Epithelial cell of esophagus (primary cell): ENCODE data around the gene KRT71.
"Not testable (repeated sequence)": the region's sequence is repeated elsewhere in the genome, so short reads cannot be mapped to it uniquely, and the experiment has no call there.

ENCODE experiments used
- DNase-seq: peaks from one replicate; pipeline ENCODE4 v3.0.0; 2010; ENCODE audit warnings: low read depth
- H3K4me3 ChIP-seq: 2 replicates; pipeline ENCODE4 v1.5.1; 2011; ENCODE audit warnings: mild to moderate bottlenecking, low read length, control low read depth
- TF ChIP-seq, protein P1 (sequence below): IDR thresholded peaks from 2 replicates; pipeline ENCODE4 v1.5.1; 2011; ENCODE audit warnings: low read depth, mild to moderate bottlenecking, low read length, control low read depth, inconsistent platforms; ENCODE audit not compliant: insufficient read depth; ENCODE audit errors: missing control alignments

KRT71 gene

DNA sequence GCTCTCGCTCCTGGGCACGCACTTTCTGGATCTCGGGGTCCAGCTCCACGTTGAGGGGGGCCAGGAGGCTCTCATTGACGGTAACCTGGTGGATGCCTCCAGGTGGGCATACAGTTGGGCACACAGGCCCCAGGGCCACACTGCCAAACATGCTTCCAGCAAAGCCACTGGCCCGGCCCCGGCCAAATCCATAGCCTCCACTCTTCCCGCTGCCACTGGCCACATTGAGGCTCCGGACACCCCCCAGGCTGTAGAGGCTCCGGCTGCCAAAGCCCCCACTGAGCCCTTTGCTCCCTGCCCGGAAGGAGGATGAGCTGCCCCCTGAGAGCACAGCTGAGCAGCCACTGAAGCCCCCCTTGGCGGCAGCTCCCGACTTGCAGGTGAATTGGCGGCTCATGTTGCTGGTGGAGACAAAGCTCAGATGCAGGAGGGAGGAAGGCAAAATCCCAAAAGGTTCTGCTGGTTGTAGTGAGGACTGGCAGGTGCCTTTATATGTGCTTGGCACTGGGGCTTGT, at the start of gene KRT71:
Gene KRT71 (minus strand): TSS at position 465 of the 515 bp plus-strand sequence. CDS start 68 bp downstream, at position 397.
- DNase-seq = no peak
- no peak within 1 kb of the TSS for H3K4me3 ChIP-seq
- TF ChIP-seq, protein P1, sequence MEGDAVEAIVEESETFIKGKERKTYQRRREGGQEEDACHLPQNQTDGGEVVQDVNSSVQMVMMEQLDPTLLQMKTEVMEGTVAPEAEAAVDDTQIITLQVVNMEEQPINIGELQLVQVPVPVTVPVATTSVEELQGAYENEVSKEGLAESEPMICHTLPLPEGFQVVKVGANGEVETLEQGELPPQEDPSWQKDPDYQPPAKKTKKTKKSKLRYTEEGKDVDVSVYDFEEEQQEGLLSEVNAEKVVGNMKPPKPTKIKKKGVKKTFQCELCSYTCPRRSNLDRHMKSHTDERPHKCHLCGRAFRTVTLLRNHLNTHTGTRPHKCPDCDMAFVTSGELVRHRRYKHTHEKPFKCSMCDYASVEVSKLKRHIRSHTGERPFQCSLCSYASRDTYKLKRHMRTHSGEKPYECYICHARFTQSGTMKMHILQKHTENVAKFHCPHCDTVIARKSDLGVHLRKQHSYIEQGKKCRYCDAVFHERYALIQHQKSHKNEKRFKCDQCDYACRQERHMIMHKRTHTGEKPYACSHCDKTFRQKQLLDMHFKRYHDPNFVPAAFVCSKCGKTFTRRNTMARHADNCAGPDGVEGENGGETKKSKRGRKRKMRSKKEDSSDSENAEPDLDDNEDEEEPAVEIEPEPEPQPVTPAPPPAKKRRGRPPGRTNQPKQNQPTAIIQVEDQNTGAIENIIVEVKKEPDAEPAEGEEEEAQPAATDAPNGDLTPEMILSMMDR = no peak

DNA sequence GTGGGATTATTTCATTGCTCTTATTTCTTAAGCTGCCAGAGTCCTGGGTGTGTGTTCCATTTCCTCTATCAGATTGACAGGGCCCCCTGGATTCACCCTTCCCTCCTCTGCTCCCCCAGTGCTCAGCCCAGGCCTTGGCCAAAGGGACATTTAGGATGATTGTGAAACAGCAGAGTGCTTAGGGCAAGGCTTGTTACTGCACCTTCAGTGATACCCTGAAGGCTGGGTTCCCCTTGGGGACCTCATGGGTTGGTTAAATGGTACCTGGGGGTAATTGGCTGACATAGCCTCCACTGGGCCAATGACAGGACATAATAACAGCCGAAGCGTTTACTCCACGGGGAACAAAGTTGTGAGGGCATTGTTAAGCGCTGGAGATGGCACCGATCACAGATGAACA, 49.6 kb upstream of the KRT71 start:
- TF ChIP-seq, protein P1 = no peak
- H3K4me3 ChIP-seq = no peak overlapping the region
- DNase-seq = no peak

DNA sequence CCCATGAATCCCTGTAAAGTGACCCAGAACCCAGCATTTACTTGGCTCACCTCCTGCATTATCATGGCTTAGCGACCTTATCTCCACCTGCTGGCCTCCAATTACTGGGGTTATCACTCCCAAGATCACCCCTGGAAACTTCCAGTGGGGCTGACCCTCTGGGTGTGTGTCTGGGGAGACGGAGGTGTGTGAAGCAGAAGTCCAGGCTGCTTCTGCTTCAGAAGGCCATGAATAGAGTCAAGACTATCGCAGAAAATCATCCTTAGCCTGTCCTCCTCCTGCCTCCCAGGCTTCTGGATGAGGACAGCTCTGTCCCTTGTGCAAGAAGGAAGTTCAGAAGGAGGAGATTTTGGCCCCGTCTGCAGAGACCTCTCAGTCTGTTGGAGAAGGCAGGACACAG, 48.7 kb upstream of the KRT71 start:
- no peak for DNase-seq
- H3K4me3 ChIP-seq = no peak overlapping the region
- TF ChIP-seq, protein P1 = no peak

DNA sequence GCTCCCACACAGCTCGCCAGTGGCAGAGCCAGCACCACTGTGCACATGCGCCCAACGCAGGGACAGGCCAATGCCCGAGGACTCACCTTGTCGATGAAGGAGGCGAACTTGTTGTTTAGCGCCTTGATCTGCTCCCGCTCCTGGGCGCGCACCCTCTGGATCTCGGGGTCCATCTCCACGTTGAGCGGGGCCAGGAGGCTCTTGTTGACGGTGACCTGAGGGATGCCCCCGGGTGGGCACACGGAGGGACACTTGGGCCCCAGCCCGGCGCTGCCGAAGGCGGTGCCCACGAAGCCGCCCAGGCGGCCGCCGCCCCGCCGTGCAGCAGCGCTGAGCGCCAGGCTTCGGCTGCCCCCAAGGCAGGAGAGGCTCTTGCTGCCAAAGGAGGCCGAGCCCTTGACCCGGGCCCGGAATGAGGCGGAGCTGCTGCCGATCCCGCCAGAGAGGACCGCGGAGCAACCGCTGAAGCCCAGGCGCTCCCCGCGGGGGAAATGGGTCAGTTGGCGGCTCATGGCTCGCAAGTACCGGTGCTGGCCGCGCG, 48.1 kb upstream of the KRT71 start, which contains the start of gene KRT72:
Gene KRT72 (minus strand): TSS at position 523 of the 541 bp plus-strand sequence. CDS start 11 bp downstream, at position 512.
- TF ChIP-seq, protein P1 = no peak
- no peak within 1 kb of the TSS for H3K4me3 ChIP-seq
- DNase-seq = no peak

DNA sequence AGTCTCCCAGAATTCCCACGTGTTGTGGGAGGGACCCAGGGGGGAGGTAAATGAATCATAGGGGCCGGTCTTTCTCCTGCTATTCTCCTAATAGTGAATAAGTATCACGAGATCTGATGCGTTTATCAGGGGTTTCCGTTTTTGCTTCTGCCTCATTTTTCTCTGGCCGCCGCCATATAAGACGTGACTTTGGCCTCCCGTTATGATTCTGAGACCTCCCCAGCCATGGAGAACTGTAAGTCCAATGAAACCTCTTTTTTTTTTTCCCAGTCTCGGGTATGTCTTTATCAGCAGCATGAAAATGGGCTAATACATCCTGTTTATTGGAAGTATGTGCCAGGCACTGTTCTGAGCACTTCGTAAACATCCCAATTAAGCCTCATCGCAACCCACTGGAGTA, 47.5 kb upstream of the KRT71 start:
- DNase-seq = no peak
- H3K4me3 ChIP-seq = no peak overlapping the region
- TF ChIP-seq, protein P1 = no peak

DNA sequence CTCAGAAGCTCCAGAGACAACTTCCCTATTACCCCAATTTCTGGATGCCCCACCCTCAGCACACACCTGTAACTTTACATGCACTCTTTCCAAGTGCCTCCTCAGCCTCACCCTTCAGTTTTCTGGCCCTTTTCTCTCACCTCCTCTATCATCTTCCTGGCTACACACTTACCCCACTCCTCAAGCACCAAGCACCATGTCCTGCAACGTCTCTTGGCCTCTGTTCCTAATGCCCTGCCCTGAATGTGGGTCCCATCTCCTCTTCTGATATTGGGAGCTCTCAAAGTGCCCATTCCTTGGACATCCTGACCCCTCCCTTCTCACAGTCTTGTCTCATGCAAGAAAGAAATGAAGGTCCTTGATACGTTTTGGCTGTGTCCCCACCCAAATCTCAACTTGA, 47.1 kb upstream of the KRT71 start:
- no peak for DNase-seq
- TF ChIP-seq, protein P1 = no peak

DNA sequence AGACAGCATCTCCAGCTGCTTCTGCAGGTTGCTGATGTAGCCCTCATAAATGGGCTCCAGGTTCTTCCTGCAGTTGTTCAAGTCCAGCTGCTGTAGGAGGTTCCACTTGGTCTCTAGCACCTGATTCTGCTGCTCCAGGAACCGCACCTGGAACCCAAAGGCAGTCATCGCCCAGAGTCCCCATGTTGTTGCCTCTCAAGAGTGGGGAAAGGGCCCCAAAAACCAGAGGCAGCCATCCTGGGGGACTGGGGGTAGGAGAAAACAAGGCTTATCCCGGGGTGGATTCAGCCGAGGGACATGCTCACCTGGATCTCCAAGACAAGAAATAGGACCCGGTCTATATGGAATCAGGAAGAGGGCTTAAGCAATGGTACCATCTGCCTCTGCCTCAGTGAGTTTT, 46.0 kb upstream of the KRT71 start:
- no peak overlapping the region for H3K4me3 ChIP-seq
- TF ChIP-seq, protein P1 = no peak
- DNase-seq = no peak

More for the DNA sequence above, 47.1 kb upstream of the KRT71 start:
- H3K4me3 ChIP-seq = no peak overlapping the region

DNA sequence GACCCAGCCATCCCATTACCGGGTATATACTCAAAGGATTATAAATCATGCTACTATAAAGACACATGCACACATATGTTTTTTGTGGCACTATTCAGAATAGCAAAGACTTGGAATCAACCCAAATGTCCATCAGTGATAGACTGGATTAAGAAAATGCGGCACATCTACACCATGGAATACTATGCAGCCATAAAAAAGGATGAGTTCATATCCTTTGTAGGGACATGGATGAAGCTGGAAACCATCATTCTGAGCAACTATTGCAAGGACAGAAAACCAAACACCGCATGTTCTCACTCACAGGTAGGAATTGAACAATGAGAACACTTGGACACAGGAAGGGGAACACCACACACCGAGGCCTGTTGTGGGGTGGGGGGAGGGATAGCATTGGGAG, 41.3 kb upstream of the KRT71 start:
- H3K4me3 ChIP-seq, DNase-seq: not testable (repeated sequence)
